NCI-H226 (cell line): ENCODE measurements around the gene MRPL38.

Experiments used
- DNase-seq: peaks from one replicate; pipeline ENCODE4 v3.0.0-alpha.2; 2015

MRPL38 gene

DNA sequence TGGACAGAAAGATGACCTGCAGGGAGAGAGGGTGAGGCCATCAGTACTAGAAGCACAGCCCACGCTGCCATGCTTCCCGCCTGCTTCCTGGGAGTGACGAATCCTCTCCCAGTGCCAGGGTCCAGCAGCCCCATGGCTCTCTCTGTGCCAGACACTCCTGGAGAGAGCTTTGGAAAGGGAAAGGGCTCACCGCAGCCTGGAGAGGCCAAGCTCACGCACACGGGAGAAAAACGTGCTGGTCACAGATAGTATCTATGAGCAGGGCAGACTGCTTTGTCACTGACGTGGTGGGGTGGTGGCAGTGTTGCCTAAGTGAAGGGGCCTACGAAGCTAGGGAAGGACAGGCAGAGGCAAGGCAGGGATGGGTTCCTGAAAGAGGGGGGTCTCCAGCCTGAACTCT, 55.0 kb downstream of the MRPL38 start:
- no peak for DNase-seq

DNA sequence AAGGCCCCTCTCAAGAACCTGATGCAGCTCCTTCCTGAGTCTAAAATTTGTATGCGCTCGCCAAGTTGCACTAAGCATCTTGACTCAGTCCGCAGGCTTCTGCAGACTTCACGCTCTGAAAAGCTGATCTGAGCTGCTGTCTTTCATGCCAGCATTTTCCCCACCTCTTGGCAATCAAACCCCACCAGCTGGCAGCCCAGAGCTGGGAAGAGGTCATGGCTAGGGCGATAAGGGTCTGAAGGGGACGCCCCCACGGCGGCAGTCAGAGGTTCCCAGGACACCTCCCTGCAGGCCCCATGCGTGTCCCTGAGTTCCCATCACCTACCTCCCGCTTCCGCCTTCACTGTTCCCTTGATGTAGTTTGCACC, 55.4 kb downstream of the MRPL38 start:
- no peak for DNase-seq
